ENCODE results near the gene TRIL.

The TRIL gene

GRCh38 chr7:28937103-28937502 is 21.0 kb downstream of the TRIL start:
- H3K4me1 Mint-ChIP-seq = no peaks in the 10 kb centered on the region
- H3K4me3 Mint-ChIP-seq = no peak overlapping the region
- no peaks in the 10 kb centered on the region for H3K36me3 Mint-ChIP-seq
- H3K27ac Mint-ChIP-seq = no peak overlapping the region
- no peak for ATAC-seq
- no peaks in the 10 kb centered on the region for H3K9me3 Mint-ChIP-seq
- H3K27me3 Mint-ChIP-seq = peaks cover 56% of the 10 kb centered on the region

GRCh38 chr7:28933846-28934320 is 24.2 kb downstream of the TRIL start:
- Mint-ChIP-seq H3K27ac (no peak overlapping the region), H3K4me1 (no peaks in the 10 kb centered on the region), H3K4me3 (no peak overlapping the region), H3K9me3 (no peaks in the 10 kb centered on the region), H3K36me3 (no peaks in the 10 kb centered on the region), H3K27me3 (peaks cover 31% of the 10 kb centered on the region)
- ATAC-seq = no peak

GRCh38 chr7:28931565-28931964 is 26.6 kb downstream of the TRIL start:
- H3K4me1 Mint-ChIP-seq = peaks cover 10% of the 10 kb centered on the region
- no peak for ATAC-seq
- H3K27me3 Mint-ChIP-seq = peaks cover 31% of the 10 kb centered on the region
- H3K27ac Mint-ChIP-seq = no peak overlapping the region
- no peak overlapping the region for H3K4me3 Mint-ChIP-seq
- H3K9me3 Mint-ChIP-seq = no peaks in the 10 kb centered on the region
- H3K36me3 Mint-ChIP-seq = no peaks in the 10 kb centered on the region

- H3K9me3 Mint-ChIP-seq = no peaks in the 10 kb centered on the region
- peak overlapping the region; percentile 59 for H3K27ac Mint-ChIP-seq
- H3K4me3 Mint-ChIP-seq = peak overlapping the region; percentile 77
- ATAC-seq = peak; percentile 90
- H3K36me3 Mint-ChIP-seq = no peaks in the 10 kb centered on the region
- peaks cover 18% of the 10 kb centered on the region for H3K4me1 Mint-ChIP-seq
- H3K27me3 Mint-ChIP-seq = no peaks in the 10 kb centered on the region
Measured at GRCh38 chr7:28926871-28927597, 31.1 kb downstream of the TRIL start.

- H3K36me3 Mint-ChIP-seq = no peaks in the 10 kb centered on the region
- peaks cover 18% of the 10 kb centered on the region for H3K4me1 Mint-ChIP-seq
- H3K27me3 Mint-ChIP-seq = no peaks in the 10 kb centered on the region
- no peak overlapping the region for H3K27ac Mint-ChIP-seq
- H3K9me3 Mint-ChIP-seq = no peaks in the 10 kb centered on the region
- no peak for ATAC-seq
- H3K4me3 Mint-ChIP-seq = no peak overlapping the region
Measured at GRCh38 chr7:28922624-28923331, 35.4 kb downstream of the TRIL start.

- H3K4me3 Mint-ChIP-seq = no peak overlapping the region
- H3K27me3 Mint-ChIP-seq = no peaks in the 10 kb centered on the region
- no peak overlapping the region for H3K27ac Mint-ChIP-seq
- ATAC-seq = peak; percentile 77
- H3K9me3 Mint-ChIP-seq = no peaks in the 10 kb centered on the region
- H3K36me3 Mint-ChIP-seq = no peaks in the 10 kb centered on the region
- peaks cover 11% of the 10 kb centered on the region for H3K4me1 Mint-ChIP-seq
Measured at GRCh38 chr7:28921822-28922221, 36.3 kb downstream of the TRIL start.

- Mint-ChIP-seq H3K4me1 (peaks cover 7% of the 10 kb centered on the region), H3K4me3 (no peak overlapping the region)
Measured at GRCh38 chr7:28920424-28920823, 37.7 kb downstream of the TRIL start.

GRCh38 chr7:28919510-28919909 is 38.6 kb downstream of the TRIL start:
- Mint-ChIP-seq H3K36me3 (no peaks in the 10 kb centered on the region), H3K9me3 (no peaks in the 10 kb centered on the region), H3K4me1 (peaks cover 7% of the 10 kb centered on the region), H3K27me3 (no peaks in the 10 kb centered on the region), H3K4me3 (no peak overlapping the region), H3K27ac (no peak overlapping the region)
- ATAC-seq = no peak

More at GRCh38 chr7:28920424-28920823, 37.7 kb downstream of the TRIL start:
- no peak overlapping the region for H3K27ac Mint-ChIP-seq
- H3K27me3 Mint-ChIP-seq = no peaks in the 10 kb centered on the region
- no peak for ATAC-seq
- H3K9me3 Mint-ChIP-seq = no peaks in the 10 kb centered on the region
- no peaks in the 10 kb centered on the region for H3K36me3 Mint-ChIP-seq

GRCh38 chr7:28908775-28909174 is 49.4 kb downstream of the TRIL start:
- Mint-ChIP-seq H3K27me3 (peaks cover 30% of the 10 kb centered on the region), H3K4me1 (no peaks in the 10 kb centered on the region), H3K9me3 (peaks cover 7% of the 10 kb centered on the region), H3K4me3 (no peak overlapping the region), H3K36me3 (no peaks in the 10 kb centered on the region), H3K27ac (no peak overlapping the region)
- ATAC-seq = no peak

- Mint-ChIP-seq H3K36me3 (no peaks in the 10 kb centered on the region), H3K9me3 (no peaks in the 10 kb centered on the region), H3K4me1 (no peaks in the 10 kb centered on the region), H3K27ac (no peak overlapping the region), H3K4me3 (no peak overlapping the region), H3K27me3 (peaks cover 36% of the 10 kb centered on the region)
- ATAC-seq = no peak
Measured at GRCh38 chr7:28905464-28905863, 52.7 kb downstream of the TRIL start.

GRCh38 chr7:28904578-28905048 is 53.5 kb downstream of the TRIL start:
- no peak for ATAC-seq
- Mint-ChIP-seq H3K9me3 (no peaks in the 10 kb centered on the region), H3K4me1 (no peaks in the 10 kb centered on the region), H3K27ac (no peak overlapping the region), H3K27me3 (peaks cover 44% of the 10 kb centered on the region), H3K36me3 (no peaks in the 10 kb centered on the region), H3K4me3 (no peak overlapping the region)

- no peak for ATAC-seq
Measured at GRCh38 chr7:28903730-28904577, 54.2 kb downstream of the TRIL start.

More at GRCh38 chr7:28903730-28904577, 54.2 kb downstream of the TRIL start:
- no peak overlapping the region for H3K27ac Mint-ChIP-seq
- peaks cover 46% of the 10 kb centered on the region for H3K27me3 Mint-ChIP-seq
- no peaks in the 10 kb centered on the region for H3K4me1 Mint-ChIP-seq
- no peaks in the 10 kb centered on the region for H3K9me3 Mint-ChIP-seq
- no peaks in the 10 kb centered on the region for H3K36me3 Mint-ChIP-seq
- H3K4me3 Mint-ChIP-seq = no peak overlapping the region

Data from stimulated activated memory B cell treated with anti-CD40 and anti-IgM and Interleukin-4, amounts not matched to agents 10 μg/mL and 1 μg/mL and 100 μg/mL, for 72 hours (primary cell).